Measurements from ENCODE around the gene LUM.

DNA sequence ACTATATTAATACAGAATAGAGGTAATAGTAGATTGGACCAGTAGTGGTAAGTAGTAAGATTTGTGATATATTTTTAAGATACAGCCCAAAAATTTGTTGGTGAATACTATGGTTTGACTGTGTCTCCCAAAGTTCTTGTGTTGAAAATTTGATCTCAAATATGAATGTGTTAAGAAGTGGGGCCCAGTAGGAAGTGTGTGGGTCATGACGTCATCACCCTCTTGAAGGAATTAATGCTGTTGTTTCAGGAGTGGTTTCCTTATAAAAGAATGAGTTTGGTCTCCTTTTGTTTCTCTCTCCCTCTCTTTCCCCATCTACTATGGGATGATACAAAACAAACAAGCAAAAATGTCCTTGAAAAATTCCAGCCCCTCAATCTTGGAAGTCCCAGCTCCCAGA is 16.3 kb downstream of the LUM start:
- TF ChIP-seq, protein P1, sequence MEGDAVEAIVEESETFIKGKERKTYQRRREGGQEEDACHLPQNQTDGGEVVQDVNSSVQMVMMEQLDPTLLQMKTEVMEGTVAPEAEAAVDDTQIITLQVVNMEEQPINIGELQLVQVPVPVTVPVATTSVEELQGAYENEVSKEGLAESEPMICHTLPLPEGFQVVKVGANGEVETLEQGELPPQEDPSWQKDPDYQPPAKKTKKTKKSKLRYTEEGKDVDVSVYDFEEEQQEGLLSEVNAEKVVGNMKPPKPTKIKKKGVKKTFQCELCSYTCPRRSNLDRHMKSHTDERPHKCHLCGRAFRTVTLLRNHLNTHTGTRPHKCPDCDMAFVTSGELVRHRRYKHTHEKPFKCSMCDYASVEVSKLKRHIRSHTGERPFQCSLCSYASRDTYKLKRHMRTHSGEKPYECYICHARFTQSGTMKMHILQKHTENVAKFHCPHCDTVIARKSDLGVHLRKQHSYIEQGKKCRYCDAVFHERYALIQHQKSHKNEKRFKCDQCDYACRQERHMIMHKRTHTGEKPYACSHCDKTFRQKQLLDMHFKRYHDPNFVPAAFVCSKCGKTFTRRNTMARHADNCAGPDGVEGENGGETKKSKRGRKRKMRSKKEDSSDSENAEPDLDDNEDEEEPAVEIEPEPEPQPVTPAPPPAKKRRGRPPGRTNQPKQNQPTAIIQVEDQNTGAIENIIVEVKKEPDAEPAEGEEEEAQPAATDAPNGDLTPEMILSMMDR (IDR thresholded peaks at IDR 0.05; ENCODE audit: low read length): no peak
- TF ChIP-seq EZH2phosphoT487 (IDR thresholded peaks at IDR 0.05; ENCODE audit: low read length): no peak

All from MM.1S (cell line).